Type B pancreatic cell (in vitro differentiated cells): ENCODE data around the gene BBS9. TPM values are rescaled to one million over a fixed set of nuclear protein-coding genes. Genes with fewer than 3 reads are reported as not detected.

Experiments
- DNase-seq: peaks from one replicate; pipeline ENCODE4 v3.0.0; 2021; ENCODE audit warnings: mixed read lengths; ENCODE audit not compliant: unreplicated experiment; ENCODE audit errors: extremely low spot score
- H3K27ac Mint-ChIP-seq: 2 replicates; pipeline ENCODE4 v1.8.0; 2021; ENCODE audit warnings: mild to moderate bottlenecking, mixed read lengths
- H3K27me3 Mint-ChIP-seq: 2 replicates; pipeline ENCODE4 v1.8.0; 2021; ENCODE audit warnings: mixed read lengths
- H3K36me3 Mint-ChIP-seq: 2 replicates; pipeline ENCODE4 v1.8.0; 2021; ENCODE audit warnings: mixed read lengths
- H3K4me1 Mint-ChIP-seq: one replicate; pipeline ENCODE4 v1.8.0; 2021; ENCODE audit warnings: mixed read lengths; ENCODE audit not compliant: unreplicated experiment
- H3K4me3 Mint-ChIP-seq: 2 replicates; pipeline ENCODE4 v1.8.0; 2021; ENCODE audit warnings: mild to moderate bottlenecking, mixed read lengths
- H3K9me3 Mint-ChIP-seq: 2 replicates; pipeline ENCODE4 v1.8.0; 2021; ENCODE audit warnings: mixed read lengths
- CTCF ChIP-seq: fragments of 200-600 bp; sonication (generic); conservative IDR thresholded peaks from 2 replicates; pipeline ENCODE4 v1.5.0; 2021; ENCODE audit warnings: antibody characterized with exemption, mild to moderate bottlenecking
- total RNA-seq: library from RNA; stranded (reverse); gene quantifications from 2 replicates; pipeline ENCODE4 v1.2.1, GENCODE V29; 2021; ENCODE audit warnings: low replicate concordance

The BBS9 gene
- total RNA-seq, 1 donor from 2014 or later: 19.7 TPM

GRCh38 chr7:33191340-33191739 is 62.0 kb downstream of the BBS9 start:
- Mint-ChIP-seq H3K27me3 (no peaks in the 10 kb centered on the region), H3K27ac (peak overlapping the region; percentile 53), H3K4me1 (peaks cover 16% of the 10 kb centered on the region), H3K9me3 (peaks cover 4% of the 10 kb centered on the region), H3K36me3 (peaks cover 16% of the 10 kb centered on the region), H3K4me3 (no peak overlapping the region)
- no peak for TF ChIP-seq CTCF
- no peak for DNase-seq

GRCh38 chr7:33192695-33193291 is 63.4 kb downstream of the BBS9 start:
- peaks cover 16% of the 10 kb centered on the region for H3K36me3 Mint-ChIP-seq
- no peaks in the 10 kb centered on the region for H3K27me3 Mint-ChIP-seq
- H3K4me3 Mint-ChIP-seq: no peak overlapping the region
- no peak for TF ChIP-seq CTCF
- H3K9me3 Mint-ChIP-seq: peaks cover 4% of the 10 kb centered on the region
- H3K4me1 Mint-ChIP-seq: peaks cover 22% of the 10 kb centered on the region
- DNase-seq: no peak
- no peak overlapping the region for H3K27ac Mint-ChIP-seq

- peaks cover 14% of the 10 kb centered on the region for H3K36me3 Mint-ChIP-seq
- peaks cover 22% of the 10 kb centered on the region for H3K4me1 Mint-ChIP-seq
- H3K27me3 Mint-ChIP-seq: no peaks in the 10 kb centered on the region
- no peak overlapping the region for H3K27ac Mint-ChIP-seq
- DNase-seq: no peak
- TF ChIP-seq CTCF: no peak
- no peak overlapping the region for H3K4me3 Mint-ChIP-seq
- peaks cover 4% of the 10 kb centered on the region for H3K9me3 Mint-ChIP-seq
These were observed 64.0 kb downstream of the BBS9 start for GRCh38 chr7:33193308-33193864.

- Mint-ChIP-seq H3K4me3 (no peak overlapping the region), H3K27me3 (no peaks in the 10 kb centered on the region), H3K9me3 (peaks cover 4% of the 10 kb centered on the region), H3K4me1 (peaks cover 22% of the 10 kb centered on the region), H3K27ac (no peak overlapping the region), H3K36me3 (peaks cover 12% of the 10 kb centered on the region)
- no peak for TF ChIP-seq CTCF
- DNase-seq: no peak
These were observed 65.9 kb downstream of the BBS9 start for GRCh38 chr7:33195264-33195663.

- Mint-ChIP-seq H3K4me3 (no peak overlapping the region), H3K27me3 (no peaks in the 10 kb centered on the region), H3K27ac (no peak overlapping the region), H3K9me3 (no peaks in the 10 kb centered on the region), H3K36me3 (peaks cover 8% of the 10 kb centered on the region), H3K4me1 (peaks cover 12% of the 10 kb centered on the region)
- TF ChIP-seq CTCF: no peak
- DNase-seq: no peak
These were observed 66.9 kb downstream of the BBS9 start for GRCh38 chr7:33196221-33196620.

GRCh38 chr7:33200282-33200681 is 70.9 kb downstream of the BBS9 start:
- H3K9me3 Mint-ChIP-seq: no peaks in the 10 kb centered on the region
- peaks cover 8% of the 10 kb centered on the region for H3K4me1 Mint-ChIP-seq
- TF ChIP-seq CTCF: no peak
- H3K4me3 Mint-ChIP-seq: no peak overlapping the region
- no peak for DNase-seq
- H3K27ac Mint-ChIP-seq: no peak overlapping the region
- H3K36me3 Mint-ChIP-seq: no peaks in the 10 kb centered on the region
- H3K27me3 Mint-ChIP-seq: no peaks in the 10 kb centered on the region
